HAP-1 (cell line): ENCODE data around the gene CMSS1.
A peak's percentile ranks its signal among the peaks of the same experiment; 100 is the strongest.
"Not testable (repeated sequence)": the region's sequence is repeated elsewhere in the genome, so short reads cannot be mapped to it uniquely, and the experiment has no call there.

Experiments used
- DNase-seq, 2 experiments: peaks; one replicate each; pipeline ENCODE4 v3.0.0-alpha.2; 2016 to 2020; ENCODE audit warnings: low spot score in 2 of 2
- H3K27me3 ChIP-seq: fragments of 250-450 bp; sonication (Bioruptor Pico); 2 replicates; pipeline ENCODE4 v1.5.1; 2020; ENCODE audit warnings: low read depth, mild to moderate bottlenecking, moderate library complexity
- H3K36me3 ChIP-seq: fragments of 250-450 bp; sonication (Bioruptor Pico); replicated peaks from 2 replicates; pipeline ENCODE4 v1.5.1; 2020; ENCODE audit warnings: mild to moderate bottlenecking
- H3K4me1 ChIP-seq: fragments of 250-450 bp; sonication (Bioruptor Pico); 2 replicates; pipeline ENCODE4 v1.5.1; 2020; ENCODE audit warnings: mild to moderate bottlenecking
- H3K4me3 ChIP-seq: fragments of 250-450 bp; sonication (Bioruptor Pico); 2 replicates; pipeline ENCODE4 v1.5.1; 2020; ENCODE audit warnings: mild to moderate bottlenecking, moderate library complexity
- H3K9me3 ChIP-seq: fragments of 250-450 bp; sonication (Bioruptor Pico); 2 replicates; pipeline ENCODE4 v1.5.1; 2020; ENCODE audit warnings: mild to moderate bottlenecking, moderate library complexity
- in situ Hi-C: fragments of 300-500 bp; cut with MboI; formaldehyde crosslinking; loops from 3 replicates; pipeline ENCODE4 v1.14.3; 2020; ENCODE audit warnings: low sequenced_read_pairs, inconsistent platforms, mixed read lengths

Gene CMSS1

GRCh38 chr3:100088735-100089368 lies 271.2 kb downstream of the CMSS1 start:
- in situ Hi-C loops: no loop called here
- H3K36me3 ChIP-seq: no peaks in the 10 kb centered on the region
- no peaks in the 10 kb centered on the region for H3K27me3 ChIP-seq
- no peaks in the 10 kb centered on the region for H3K9me3 ChIP-seq
- H3K4me1 ChIP-seq: peaks cover 31% of the 10 kb centered on the region
- peak in 1 of 2 experiments; percentile 73 for DNase-seq
- no peak overlapping the region for H3K4me3 ChIP-seq

DNA sequence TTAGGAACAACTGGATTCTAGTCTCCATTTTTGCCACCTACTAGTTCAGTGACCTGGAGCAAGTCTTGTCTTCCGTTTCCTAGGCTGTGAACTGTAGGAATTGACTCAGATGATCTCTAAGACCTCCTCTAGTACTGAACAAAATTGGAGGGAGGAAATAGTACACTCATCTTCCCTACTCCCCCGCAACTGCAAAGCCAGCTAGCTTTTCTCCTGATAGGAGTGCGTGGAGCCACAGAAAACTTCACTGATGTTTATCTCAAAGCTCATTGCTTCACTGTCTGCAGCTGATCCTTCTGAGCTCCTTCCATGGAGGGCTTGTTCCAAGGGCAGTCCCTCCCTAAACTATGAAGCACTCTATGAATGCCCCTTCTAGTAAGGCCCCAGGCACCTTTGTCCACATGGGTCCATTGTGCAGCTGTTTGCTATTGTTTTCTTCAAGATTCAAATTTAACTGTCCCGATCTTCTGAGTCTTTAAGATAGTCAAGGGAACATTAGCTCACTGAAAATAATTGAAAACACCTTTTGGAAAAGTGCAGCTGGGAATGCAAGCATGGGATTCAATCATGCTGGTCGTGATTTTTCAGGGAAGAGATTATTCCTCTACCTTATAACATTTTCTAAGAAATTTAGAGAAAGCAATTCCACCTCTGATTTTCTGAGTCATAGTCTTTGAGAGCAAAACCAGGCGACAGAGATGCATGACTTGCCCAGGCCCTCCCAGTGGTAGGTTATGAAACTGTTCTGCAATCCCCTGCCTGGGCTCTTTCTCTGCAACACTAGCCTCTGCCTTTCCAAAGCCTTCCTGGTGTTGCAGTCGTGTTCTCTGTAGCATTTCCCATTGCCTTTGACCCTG lies 272.4 kb downstream of the CMSS1 start:
- Histone ChIP-seq H3K4me1 (peaks cover 31% of the 10 kb centered on the region), H3K36me3 (no peaks in the 10 kb centered on the region), H3K9me3 (no peaks in the 10 kb centered on the region), H3K27me3 (no peaks in the 10 kb centered on the region), H3K4me3 (no peak overlapping the region)
- in situ Hi-C loops: no loop called here
- peak; percentile 50 to 57 for DNase-seq

GRCh38 chr3:100090669-100091005 lies 273.0 kb downstream of the CMSS1 start:
- Histone ChIP-seq H3K27me3 (no peaks in the 10 kb centered on the region), H3K9me3 (no peaks in the 10 kb centered on the region), H3K4me3 (no peak overlapping the region), H3K4me1 (peaks cover 31% of the 10 kb centered on the region), H3K36me3 (no peaks in the 10 kb centered on the region)
- no peak for DNase-seq
- in situ Hi-C loops: no loop called here

DNA sequence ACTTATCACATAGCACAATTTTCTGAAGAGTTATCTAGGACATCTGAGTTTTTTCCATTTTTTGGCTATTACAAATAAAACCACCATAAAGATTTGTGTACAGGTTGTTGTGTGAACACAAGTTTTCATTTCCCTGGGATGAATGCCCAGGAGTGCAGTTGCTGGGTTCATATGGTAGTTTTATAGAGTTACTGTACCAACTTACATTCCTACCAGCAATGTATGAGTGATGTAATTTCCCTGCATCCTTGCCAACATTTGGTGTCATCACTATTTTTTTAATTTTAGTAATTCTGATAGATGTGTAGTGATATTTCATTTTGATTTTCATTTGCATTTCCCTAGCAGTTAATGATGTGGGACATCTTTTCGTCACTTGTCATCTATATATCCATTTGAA lies 276.2 kb downstream of the CMSS1 start:
- in situ Hi-C loops: no loop called here
- no peak for DNase-seq
- Histone ChIP-seq H3K9me3 (no peaks in the 10 kb centered on the region), H3K4me1 (peaks cover 21% of the 10 kb centered on the region), H3K36me3 (no peaks in the 10 kb centered on the region), H3K4me3 (no peak overlapping the region), H3K27me3 (no peaks in the 10 kb centered on the region)

DNA sequence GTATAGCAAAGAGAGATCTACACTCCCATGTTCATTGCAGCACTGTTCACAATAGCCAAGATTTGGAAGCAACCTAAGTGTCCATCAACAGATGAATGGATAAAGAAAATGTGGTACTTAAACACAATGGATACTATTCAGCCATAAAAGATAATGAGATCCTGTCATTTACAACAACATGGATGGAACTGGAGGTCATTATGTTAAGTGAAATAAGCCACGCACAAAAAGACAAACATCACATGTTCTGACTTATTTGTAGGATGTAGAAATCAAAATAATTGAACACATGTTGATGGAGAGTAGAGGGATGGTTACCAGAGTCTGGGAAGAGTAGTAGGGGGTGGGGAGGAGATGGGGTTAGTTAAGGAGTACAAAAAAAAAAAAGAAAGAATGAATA lies 278.6 kb downstream of the CMSS1 start:
- H3K4me1 ChIP-seq, H3K36me3 ChIP-seq, H3K27me3 ChIP-seq, H3K4me3 ChIP-seq, H3K9me3 ChIP-seq, in situ Hi-C loops: not testable (repeated sequence)
- peak in 1 of 2 experiments; percentile 15 for DNase-seq

DNA sequence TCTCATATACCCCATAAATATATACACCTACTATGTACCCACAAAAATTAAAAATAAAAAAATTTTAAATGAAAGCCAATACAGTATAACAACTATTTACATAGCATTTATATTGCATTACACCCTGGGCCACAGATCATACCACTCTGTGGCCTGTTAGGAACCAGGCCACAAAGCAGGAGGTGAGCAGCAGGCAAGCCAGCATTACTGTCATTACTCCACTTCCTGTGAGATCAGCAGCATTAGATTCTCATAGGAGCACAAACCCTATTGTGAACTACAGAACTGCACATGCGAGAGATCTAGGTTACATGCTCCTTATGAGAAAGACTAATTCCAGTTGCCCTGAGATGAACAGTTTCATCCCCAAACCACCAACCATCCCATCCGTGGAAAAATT lies 279.2 kb downstream of the CMSS1 start:
- in situ Hi-C loops: no loop called here
- DNase-seq: no peak

GRCh38 chr3:100097919-100098783 lies 280.5 kb downstream of the CMSS1 start:
- in situ Hi-C loops: no loop called here
- no peak overlapping the region for H3K4me3 ChIP-seq
- no peak for DNase-seq
- H3K9me3 ChIP-seq: no peaks in the 10 kb centered on the region
- H3K4me1 ChIP-seq: peaks cover 5% of the 10 kb centered on the region; the same call in 1 of the 2 replicates
- H3K36me3 ChIP-seq: no peaks in the 10 kb centered on the region
- H3K27me3 ChIP-seq: no peaks in the 10 kb centered on the region

More for the DNA sequence above, 279.2 kb downstream of the CMSS1 start:
- no peaks in the 10 kb centered on the region for H3K9me3 ChIP-seq
- H3K36me3 ChIP-seq: no peaks in the 10 kb centered on the region
- H3K4me1 ChIP-seq: peaks cover 5% of the 10 kb centered on the region; the same call in 1 of the 2 replicates
- H3K4me3 ChIP-seq: no peak overlapping the region
- no peaks in the 10 kb centered on the region for H3K27me3 ChIP-seq

GRCh38 chr3:100098784-100099070 lies 281.1 kb downstream of the CMSS1 start:
- in situ Hi-C loops: no loop called here
- no peaks in the 10 kb centered on the region for H3K9me3 ChIP-seq
- H3K36me3 ChIP-seq: no peaks in the 10 kb centered on the region
- no peak overlapping the region for H3K4me3 ChIP-seq
- peaks cover 5% of the 10 kb centered on the region; the same call in 1 of the 2 replicates for H3K4me1 ChIP-seq
- no peak for DNase-seq
- no peaks in the 10 kb centered on the region for H3K27me3 ChIP-seq

GRCh38 chr3:100099621-100100020 lies 282.0 kb downstream of the CMSS1 start:
- H3K36me3 ChIP-seq: no peaks in the 10 kb centered on the region
- H3K27me3 ChIP-seq: no peaks in the 10 kb centered on the region
- H3K4me3 ChIP-seq: no peak overlapping the region
- no peaks in the 10 kb centered on the region for H3K9me3 ChIP-seq
- DNase-seq: no peak
- in situ Hi-C loops: no loop called here
- H3K4me1 ChIP-seq: peaks cover 6% of the 10 kb centered on the region

- H3K9me3 ChIP-seq: no peaks in the 10 kb centered on the region
- H3K4me1 ChIP-seq: peaks cover 14% of the 10 kb centered on the region
- no peak overlapping the region for H3K4me3 ChIP-seq
- H3K36me3 ChIP-seq: no peaks in the 10 kb centered on the region
- DNase-seq: no peak
- H3K27me3 ChIP-seq: no peaks in the 10 kb centered on the region
- in situ Hi-C loops: no loop called here
Observed at GRCh38 chr3:100100425-100100824, 282.8 kb downstream of the CMSS1 start.

- no peaks in the 10 kb centered on the region for H3K36me3 ChIP-seq
- DNase-seq: no peak
- peaks cover 15% of the 10 kb centered on the region for H3K4me1 ChIP-seq
- in situ Hi-C loops: no loop called here
- H3K27me3 ChIP-seq: no peaks in the 10 kb centered on the region
- H3K9me3 ChIP-seq: no peaks in the 10 kb centered on the region
- H3K4me3 ChIP-seq: no peak overlapping the region
Observed at GRCh38 chr3:100102757-100103156, 285.1 kb downstream of the CMSS1 start.

DNA sequence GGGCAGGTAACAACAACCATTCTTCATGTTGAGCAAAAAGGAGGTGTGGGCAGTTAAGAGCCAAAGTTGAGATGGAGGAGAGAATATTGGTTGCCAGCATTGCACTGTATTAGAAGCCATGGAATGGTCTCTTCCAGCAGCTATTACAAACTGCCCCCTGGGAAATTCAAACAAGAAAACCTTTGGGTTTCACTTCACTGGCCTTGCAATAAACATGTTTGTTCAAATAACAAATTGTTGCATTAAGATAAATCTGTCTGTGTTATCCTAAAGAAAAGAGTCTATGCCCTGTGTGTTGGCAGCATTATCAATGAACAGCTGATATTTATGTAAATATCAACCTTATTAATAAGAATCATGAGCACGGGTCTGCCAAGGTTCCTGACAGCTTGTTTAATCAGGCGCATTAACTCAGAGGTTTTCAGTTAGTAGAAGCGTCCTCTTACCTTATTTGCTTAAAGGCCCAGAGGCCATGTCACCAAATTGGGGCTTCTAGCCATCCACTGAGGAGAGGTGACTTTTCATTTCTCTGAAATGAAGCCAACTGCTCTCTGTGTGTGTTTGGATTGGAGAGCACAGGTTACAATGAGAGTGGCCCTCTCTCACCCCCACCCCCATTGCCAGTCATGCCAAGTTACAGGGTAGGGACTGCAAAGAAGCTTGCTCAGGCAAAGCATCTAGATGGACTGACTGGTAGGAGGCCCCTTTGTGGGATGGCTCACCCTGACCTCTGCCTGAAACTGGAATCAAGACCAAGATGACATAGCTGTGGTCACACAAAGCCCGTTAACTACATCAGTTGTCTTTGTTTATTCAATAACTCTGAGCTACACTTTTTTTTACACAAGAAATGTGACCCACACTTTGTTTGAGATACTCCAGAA lies 286.1 kb downstream of the CMSS1 start:
- DNase-seq: no peak
- H3K36me3 ChIP-seq: no peaks in the 10 kb centered on the region
- no peak overlapping the region for H3K4me3 ChIP-seq
- no peaks in the 10 kb centered on the region for H3K9me3 ChIP-seq
- peaks cover 15% of the 10 kb centered on the region for H3K4me1 ChIP-seq
- in situ Hi-C loops: no loop called here
- H3K27me3 ChIP-seq: no peaks in the 10 kb centered on the region

GRCh38 chr3:100104442-100104798 lies 286.8 kb downstream of the CMSS1 start:
- no peaks in the 10 kb centered on the region for H3K27me3 ChIP-seq
- peaks cover 15% of the 10 kb centered on the region for H3K4me1 ChIP-seq
- DNase-seq: no peak
- no peaks in the 10 kb centered on the region for H3K9me3 ChIP-seq
- in situ Hi-C loops: no loop called here
- no peaks in the 10 kb centered on the region for H3K36me3 ChIP-seq
- H3K4me3 ChIP-seq: no peak overlapping the region
